Neural progenitor cell (in vitro differentiated cells): ENCODE data around the gene ZNF71.

ENCODE experiments used
- EZH2 ChIP-seq: fragments of 200-600 bp; sonication (generic); IDR thresholded peaks from 2 replicates; pipeline ENCODE4 v1.6.1; 2017; ENCODE audit warnings: antibody characterized with exemption, mild to moderate bottlenecking, moderate library complexity
- TF ChIP-seq, protein P1 (sequence below): fragments of 200-600 bp; sonication (generic); IDR thresholded peaks from 2 replicates; pipeline ENCODE4 v1.5.1; 2017; ENCODE audit warnings: antibody characterized with exemption, mild to moderate bottlenecking

DNA sequence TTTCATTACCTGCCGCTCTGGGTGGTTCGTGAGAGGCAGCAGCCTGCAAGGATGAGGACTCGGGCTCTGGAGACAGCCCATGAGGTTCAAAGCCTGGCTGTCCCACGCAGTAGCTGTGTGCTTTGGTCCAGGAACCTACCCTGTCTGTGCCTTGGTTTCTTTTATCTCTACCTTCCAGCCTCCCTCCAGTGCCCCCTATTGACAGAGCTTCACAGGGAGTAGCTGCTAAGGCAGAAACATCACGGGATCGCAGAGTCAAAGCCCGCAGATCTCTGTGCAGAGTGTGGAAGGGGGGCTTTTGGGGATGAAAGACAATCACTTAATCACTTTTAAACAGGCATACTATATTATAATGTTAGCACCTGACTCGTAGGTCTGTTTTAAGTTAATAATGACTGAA lies 16.2 kb downstream of the ZNF71 start:
- TF ChIP-seq, protein P1, sequence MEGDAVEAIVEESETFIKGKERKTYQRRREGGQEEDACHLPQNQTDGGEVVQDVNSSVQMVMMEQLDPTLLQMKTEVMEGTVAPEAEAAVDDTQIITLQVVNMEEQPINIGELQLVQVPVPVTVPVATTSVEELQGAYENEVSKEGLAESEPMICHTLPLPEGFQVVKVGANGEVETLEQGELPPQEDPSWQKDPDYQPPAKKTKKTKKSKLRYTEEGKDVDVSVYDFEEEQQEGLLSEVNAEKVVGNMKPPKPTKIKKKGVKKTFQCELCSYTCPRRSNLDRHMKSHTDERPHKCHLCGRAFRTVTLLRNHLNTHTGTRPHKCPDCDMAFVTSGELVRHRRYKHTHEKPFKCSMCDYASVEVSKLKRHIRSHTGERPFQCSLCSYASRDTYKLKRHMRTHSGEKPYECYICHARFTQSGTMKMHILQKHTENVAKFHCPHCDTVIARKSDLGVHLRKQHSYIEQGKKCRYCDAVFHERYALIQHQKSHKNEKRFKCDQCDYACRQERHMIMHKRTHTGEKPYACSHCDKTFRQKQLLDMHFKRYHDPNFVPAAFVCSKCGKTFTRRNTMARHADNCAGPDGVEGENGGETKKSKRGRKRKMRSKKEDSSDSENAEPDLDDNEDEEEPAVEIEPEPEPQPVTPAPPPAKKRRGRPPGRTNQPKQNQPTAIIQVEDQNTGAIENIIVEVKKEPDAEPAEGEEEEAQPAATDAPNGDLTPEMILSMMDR, result no peak
- TF ChIP-seq EZH2, result no peak
